Tibial nerve (tissue), 4 donors: ENCODE measurements around the gene FAM163B.

Experiments used
- EP300 ChIP-seq, 2 donors: sonication (generic); formaldehyde crosslinking; IDR thresholded peaks; one replicate each; pipeline ENCODE4 v1.6.1; 2017; ENCODE audit warnings: antibody characterized with exemption in 2 of 2, mild to moderate bottlenecking in 1 of 2
- POLR2A ChIP-seq, 2 donors: fragments of 450-650 bp; IDR thresholded peaks; one replicate each; pipeline ENCODE4 v1.6.1; 2017; ENCODE audit warnings: antibody characterized with exemption in 2 of 2, mild to moderate bottlenecking in 2 of 2, moderate library complexity in 2 of 2
- TF ChIP-seq, protein P1 (sequence below), 5 experiments: fragments of 200-600 bp in 3 of 5; fragments of 450-650 bp in 2 of 5; sonication (generic) in 3 of 5; IDR thresholded peaks; one replicate each; pipeline ENCODE4 v1.5.1; 2016 to 2019; ENCODE audit warnings: antibody characterized with exemption in 5 of 5, mild to moderate bottlenecking in 3 of 5, moderate library complexity in 2 of 5

DNA sequence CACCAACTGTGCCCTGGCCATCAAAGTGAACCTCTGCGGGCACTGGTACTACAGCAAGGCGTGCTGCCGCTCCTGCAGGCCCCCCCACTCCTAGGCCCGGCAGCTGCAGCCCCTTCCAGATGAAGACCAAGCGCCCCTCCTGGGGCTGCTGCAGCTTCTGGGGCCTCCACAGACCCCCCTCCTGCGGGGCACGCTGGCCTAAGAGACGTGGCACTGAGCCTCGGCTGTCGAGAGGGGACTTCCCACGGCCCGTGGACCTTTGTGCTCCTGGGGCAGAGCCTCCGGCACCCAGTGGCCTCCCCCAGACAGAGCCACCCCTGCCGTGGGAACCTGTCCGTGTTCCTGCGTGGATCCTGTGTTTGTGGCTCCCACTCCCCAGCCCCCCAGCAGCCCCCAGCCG, 34.4 kb downstream of the FAM163B start:
- no peak for TF ChIP-seq POLR2A (IDR thresholded peaks at IDR 0.05)
- TF ChIP-seq, protein P1, sequence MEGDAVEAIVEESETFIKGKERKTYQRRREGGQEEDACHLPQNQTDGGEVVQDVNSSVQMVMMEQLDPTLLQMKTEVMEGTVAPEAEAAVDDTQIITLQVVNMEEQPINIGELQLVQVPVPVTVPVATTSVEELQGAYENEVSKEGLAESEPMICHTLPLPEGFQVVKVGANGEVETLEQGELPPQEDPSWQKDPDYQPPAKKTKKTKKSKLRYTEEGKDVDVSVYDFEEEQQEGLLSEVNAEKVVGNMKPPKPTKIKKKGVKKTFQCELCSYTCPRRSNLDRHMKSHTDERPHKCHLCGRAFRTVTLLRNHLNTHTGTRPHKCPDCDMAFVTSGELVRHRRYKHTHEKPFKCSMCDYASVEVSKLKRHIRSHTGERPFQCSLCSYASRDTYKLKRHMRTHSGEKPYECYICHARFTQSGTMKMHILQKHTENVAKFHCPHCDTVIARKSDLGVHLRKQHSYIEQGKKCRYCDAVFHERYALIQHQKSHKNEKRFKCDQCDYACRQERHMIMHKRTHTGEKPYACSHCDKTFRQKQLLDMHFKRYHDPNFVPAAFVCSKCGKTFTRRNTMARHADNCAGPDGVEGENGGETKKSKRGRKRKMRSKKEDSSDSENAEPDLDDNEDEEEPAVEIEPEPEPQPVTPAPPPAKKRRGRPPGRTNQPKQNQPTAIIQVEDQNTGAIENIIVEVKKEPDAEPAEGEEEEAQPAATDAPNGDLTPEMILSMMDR (IDR thresholded peaks at IDR 0.05), result no peak
- TF ChIP-seq EP300 (IDR thresholded peaks at IDR 0.05), result no peak
